GM10266 (cell line): ENCODE results near the gene AARSD1.
"Not testable (repeated sequence)": the region's sequence is repeated elsewhere in the genome, so short reads cannot be mapped to it uniquely, and the experiment has no call there.

Source experiments
- DNase-seq: peaks from one replicate; pipeline ENCODE4 v3.0.0; 2012; ENCODE audit errors: extremely low spot score
- CTCF ChIP-seq: IDR thresholded peaks from 2 replicates; pipeline ENCODE4 v1.5.1; 2012; ENCODE audit warnings: mild to moderate bottlenecking, low read depth; ENCODE audit not compliant: control insufficient read depth, insufficient read depth; ENCODE audit errors: missing control alignments

The AARSD1 gene

GRCh38 chr17:42975265-42975664, 11.0 kb upstream of the AARSD1 start:
- peak; percentile 21 for DNase-seq
- TF ChIP-seq CTCF, result no peak

GRCh38 chr17:42973323-42973722, 9.1 kb upstream of the AARSD1 start:
- not testable (repeated sequence) for DNase-seq

GRCh38 chr17:42971589-42971988, 7.3 kb upstream of the AARSD1 start:
- TF ChIP-seq CTCF, result no peak
- no peak for DNase-seq

GRCh38 chr17:42969001-42969581, 4.8 kb upstream of the AARSD1 start:
- no peak for TF ChIP-seq CTCF
- no peak for DNase-seq

GRCh38 chr17:42967925-42968324, 3.7 kb upstream of the AARSD1 start:
- no peak for DNase-seq

GRCh38 chr17:42953669-42954068, 10.6 kb downstream of the AARSD1 start:
- no peak for DNase-seq

More at GRCh38 chr17:42967925-42968324, 3.7 kb upstream of the AARSD1 start:
- TF ChIP-seq CTCF, result no peak

GRCh38 chr17:42950044-42950783, 14.0 kb downstream of the AARSD1 start:
- no peak for TF ChIP-seq CTCF
- no peak for DNase-seq

More at GRCh38 chr17:42953669-42954068, 10.6 kb downstream of the AARSD1 start:
- TF ChIP-seq CTCF, result no peak

GRCh38 chr17:42946812-42947211, 17.4 kb downstream of the AARSD1 start:
- no peak for TF ChIP-seq CTCF
- no peak for DNase-seq
